A673 (cell line): Measurements from ENCODE around the gene PPHLN1.

Experiments
- EZH2 ChIP-seq: fragments of 200-600 bp; sonication (generic); IDR thresholded peaks from 2 replicates; pipeline ENCODE4 v1.6.1; 2017; ENCODE audit warnings: borderline replicate concordance, low read depth, mild to moderate bottlenecking, mixed read lengths, antibody characterized with exemption, low read length; ENCODE audit not compliant: poor library complexity, severe bottlenecking
- TF ChIP-seq, protein P1 (sequence below): fragments of 300-800, 200-600 bp; sonication (generic); conservative IDR thresholded peaks from 2 replicates; pipeline ENCODE4 v1.5.1; 2017; ENCODE audit warnings: low read depth, mild to moderate bottlenecking, antibody characterized with exemption, low read length, moderate library complexity, mixed read lengths

DNA sequence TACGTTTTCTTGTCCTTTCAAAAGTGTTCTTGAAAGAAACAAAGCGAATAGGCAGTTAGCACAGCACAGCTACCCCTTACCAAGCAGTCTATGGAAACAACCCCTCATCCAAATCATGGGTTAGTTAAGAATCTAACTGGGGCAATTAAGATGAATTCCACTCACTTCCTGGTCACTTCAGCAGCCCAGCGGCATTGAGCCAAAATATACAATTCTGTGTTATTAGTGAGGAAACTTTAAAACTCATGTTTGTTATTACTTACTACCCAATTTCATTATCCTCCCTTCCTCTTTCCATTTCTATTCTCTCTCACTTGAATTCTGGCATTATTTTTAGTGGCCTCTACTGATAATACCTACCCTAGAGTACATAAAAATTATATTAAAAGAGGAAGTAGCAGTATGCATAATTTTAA is 121.4 kb downstream of the PPHLN1 start:
- TF ChIP-seq, protein P1, sequence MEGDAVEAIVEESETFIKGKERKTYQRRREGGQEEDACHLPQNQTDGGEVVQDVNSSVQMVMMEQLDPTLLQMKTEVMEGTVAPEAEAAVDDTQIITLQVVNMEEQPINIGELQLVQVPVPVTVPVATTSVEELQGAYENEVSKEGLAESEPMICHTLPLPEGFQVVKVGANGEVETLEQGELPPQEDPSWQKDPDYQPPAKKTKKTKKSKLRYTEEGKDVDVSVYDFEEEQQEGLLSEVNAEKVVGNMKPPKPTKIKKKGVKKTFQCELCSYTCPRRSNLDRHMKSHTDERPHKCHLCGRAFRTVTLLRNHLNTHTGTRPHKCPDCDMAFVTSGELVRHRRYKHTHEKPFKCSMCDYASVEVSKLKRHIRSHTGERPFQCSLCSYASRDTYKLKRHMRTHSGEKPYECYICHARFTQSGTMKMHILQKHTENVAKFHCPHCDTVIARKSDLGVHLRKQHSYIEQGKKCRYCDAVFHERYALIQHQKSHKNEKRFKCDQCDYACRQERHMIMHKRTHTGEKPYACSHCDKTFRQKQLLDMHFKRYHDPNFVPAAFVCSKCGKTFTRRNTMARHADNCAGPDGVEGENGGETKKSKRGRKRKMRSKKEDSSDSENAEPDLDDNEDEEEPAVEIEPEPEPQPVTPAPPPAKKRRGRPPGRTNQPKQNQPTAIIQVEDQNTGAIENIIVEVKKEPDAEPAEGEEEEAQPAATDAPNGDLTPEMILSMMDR: no peak
- TF ChIP-seq EZH2: no peak
